ENCODE results near the gene OSBPL6. TPM values are rescaled to one million over a fixed set of nuclear protein-coding genes. Genes with fewer than 3 reads are reported as not detected.

OSBPL6 gene
- polyA plus RNA-seq, 1 donor (not counting 4 experiments of a cell fraction or from before 2014, with no cell fraction given): 11.6 TPM

GRCh38 chr2:178263159-178263860 lies 69.0 kb downstream of the OSBPL6 start:
- TF ChIP-seq EZH2 (IDR thresholded peaks at IDR 0.05; ENCODE audit: low read length): no peak
- TF ChIP-seq, protein P1, sequence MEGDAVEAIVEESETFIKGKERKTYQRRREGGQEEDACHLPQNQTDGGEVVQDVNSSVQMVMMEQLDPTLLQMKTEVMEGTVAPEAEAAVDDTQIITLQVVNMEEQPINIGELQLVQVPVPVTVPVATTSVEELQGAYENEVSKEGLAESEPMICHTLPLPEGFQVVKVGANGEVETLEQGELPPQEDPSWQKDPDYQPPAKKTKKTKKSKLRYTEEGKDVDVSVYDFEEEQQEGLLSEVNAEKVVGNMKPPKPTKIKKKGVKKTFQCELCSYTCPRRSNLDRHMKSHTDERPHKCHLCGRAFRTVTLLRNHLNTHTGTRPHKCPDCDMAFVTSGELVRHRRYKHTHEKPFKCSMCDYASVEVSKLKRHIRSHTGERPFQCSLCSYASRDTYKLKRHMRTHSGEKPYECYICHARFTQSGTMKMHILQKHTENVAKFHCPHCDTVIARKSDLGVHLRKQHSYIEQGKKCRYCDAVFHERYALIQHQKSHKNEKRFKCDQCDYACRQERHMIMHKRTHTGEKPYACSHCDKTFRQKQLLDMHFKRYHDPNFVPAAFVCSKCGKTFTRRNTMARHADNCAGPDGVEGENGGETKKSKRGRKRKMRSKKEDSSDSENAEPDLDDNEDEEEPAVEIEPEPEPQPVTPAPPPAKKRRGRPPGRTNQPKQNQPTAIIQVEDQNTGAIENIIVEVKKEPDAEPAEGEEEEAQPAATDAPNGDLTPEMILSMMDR (optimal IDR thresholded peaks at IDR 0.05 in 1 of 3, IDR thresholded peaks at IDR 0.05 in 1 of 3, conservative IDR thresholded peaks at IDR 0.05 in 1 of 3; ENCODE audit: extremely low read depth in 1 of 3, insufficient read depth in 2 of 3, low read length in 3 of 3): no peak
- H3K79me2 ChIP-seq (ENCODE audit: control insufficient read depth, insufficient read depth, low read length): no peaks in the 10 kb centered on the region
- no peaks in the 10 kb centered on the region for H3K36me3 ChIP-seq (ENCODE audit: control insufficient read depth in 2 of 2, extremely low read depth in 1 of 2, insufficient read depth in 2 of 2, low read length in 2 of 2)
- DNase-seq (ENCODE audit: low read depth, low spot score): no peak
- no peak overlapping the region for H3K9ac ChIP-seq (ENCODE audit: control insufficient read depth, extremely low read depth, insufficient read depth, low read length)
- no peak for FAIRE-seq
- H3K4me2 ChIP-seq (ENCODE audit: control insufficient read depth, extremely low read depth, insufficient read depth, low read depth, low read length): no peak overlapping the region
- H3K9me3 ChIP-seq (ENCODE audit: control insufficient read depth, low read depth, low read length): no peaks in the 10 kb centered on the region
- H3K27ac ChIP-seq (ENCODE audit: control insufficient read depth, insufficient read depth, low read length): no peak overlapping the region
- H3K9me1 ChIP-seq (ENCODE audit: control insufficient read depth, extremely low read depth, insufficient read depth, low read length): no peaks in the 10 kb centered on the region
- peaks cover 6% of the 10 kb centered on the region for H3K4me1 ChIP-seq (ENCODE audit: control insufficient read depth, extremely low read depth, insufficient read depth, low read length)
- H2AFZ ChIP-seq (ENCODE audit: control insufficient read depth, low read length): no peak overlapping the region
- H4K20me1 ChIP-seq (ENCODE audit: control insufficient read depth, extremely low read depth, insufficient read depth, low read length): no peaks in the 10 kb centered on the region
- H3K27me3 ChIP-seq (ENCODE audit: control insufficient read depth, extremely low read depth, insufficient read depth, low read length): no peaks in the 10 kb centered on the region
- dilution Hi-C loops (cut with MboI; ENCODE audit: extremely low pct_ligation_motif_present, low sequenced_read_pairs): no loop called here
- no peak overlapping the region for H3K4me3 ChIP-seq (ENCODE audit: control insufficient read depth in 2 of 3, extremely low read depth in 1 of 3, insufficient read depth in 2 of 3, low read depth in 1 of 3, low read length in 3 of 3)

DNA sequence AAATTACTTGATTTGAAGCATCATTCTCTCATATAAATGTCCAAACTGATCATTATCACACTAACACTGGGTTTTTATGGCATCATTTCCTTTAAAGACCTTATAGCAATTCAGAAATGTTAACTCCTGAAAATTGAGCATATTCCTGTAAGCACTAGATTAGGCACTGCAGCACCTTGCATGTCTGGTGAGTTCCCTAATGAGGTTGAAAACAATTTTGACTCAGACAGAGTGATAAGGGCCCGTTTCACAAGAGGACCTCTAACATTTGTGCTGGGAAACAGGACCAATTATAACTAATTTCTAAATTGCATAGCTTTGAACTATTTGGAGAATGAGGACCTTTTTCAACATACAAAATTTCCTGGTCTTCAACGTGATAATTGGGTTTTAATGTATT lies 69.9 kb downstream of the OSBPL6 start:
- Histone ChIP-seq H3K9ac (ENCODE audit: control insufficient read depth, extremely low read depth, insufficient read depth, low read length) (no peak overlapping the region), H3K27me3 (ENCODE audit: control insufficient read depth, extremely low read depth, insufficient read depth, low read length) (no peaks in the 10 kb centered on the region), H3K79me2 (ENCODE audit: control insufficient read depth, insufficient read depth, low read length) (no peaks in the 10 kb centered on the region), H2AFZ (ENCODE audit: control insufficient read depth, low read length) (no peak overlapping the region), H3K4me1 (ENCODE audit: control insufficient read depth, extremely low read depth, insufficient read depth, low read length) (peaks cover 7% of the 10 kb centered on the region), H4K20me1 (ENCODE audit: control insufficient read depth, extremely low read depth, insufficient read depth, low read length) (no peaks in the 10 kb centered on the region), H3K9me1 (ENCODE audit: control insufficient read depth, extremely low read depth, insufficient read depth, low read length) (no peaks in the 10 kb centered on the region), H3K27ac (ENCODE audit: control insufficient read depth, insufficient read depth, low read length) (no peak overlapping the region), H3K9me3 (ENCODE audit: control insufficient read depth, low read depth, low read length) (no peaks in the 10 kb centered on the region), H3K4me3 (ENCODE audit: control insufficient read depth in 2 of 3, extremely low read depth in 1 of 3, insufficient read depth in 2 of 3, low read depth in 1 of 3, low read length in 3 of 3) (no peak overlapping the region), H3K4me2 (ENCODE audit: control insufficient read depth, extremely low read depth, insufficient read depth, low read depth, low read length) (no peak overlapping the region), H3K36me3 (ENCODE audit: control insufficient read depth in 2 of 2, extremely low read depth in 1 of 2, insufficient read depth in 2 of 2, low read length in 2 of 2) (no peaks in the 10 kb centered on the region)
- dilution Hi-C loops (cut with MboI; ENCODE audit: extremely low pct_ligation_motif_present, low sequenced_read_pairs): no loop called here
- DNase-seq (ENCODE audit: low read depth, low spot score) (no peak), FAIRE-seq (no peak)
- no peak for TF ChIP-seq EZH2 (IDR thresholded peaks at IDR 0.05; ENCODE audit: low read length)
- TF ChIP-seq, protein P1 (optimal IDR thresholded peaks at IDR 0.05 in 1 of 3, IDR thresholded peaks at IDR 0.05 in 1 of 3, conservative IDR thresholded peaks at IDR 0.05 in 1 of 3; ENCODE audit: extremely low read depth in 1 of 3, insufficient read depth in 2 of 3, low read length in 3 of 3): no peak

All from keratinocyte (primary cell).